Mononuclear cell (primary cell): ENCODE measurements around the gene ISG20L2. TPM values are rescaled to one million over a fixed set of nuclear protein-coding genes. Genes with fewer than 3 reads are reported as not detected.

ENCODE experiments used
- H3K27me3 ChIP-seq: 2 replicates; pipeline ENCODE4 v1.6.0; 2011; ENCODE audit warnings: low read length, control low read depth; ENCODE audit not compliant: insufficient read depth
- H3K4me1 ChIP-seq: 2 replicates; pipeline ENCODE4 v1.5.1; 2011; ENCODE audit warnings: mild to moderate bottlenecking, low read length, control low read depth; ENCODE audit not compliant: insufficient read depth
- H3K4me3 ChIP-seq: 2 replicates; pipeline ENCODE4 v1.5.1; 2011; ENCODE audit warnings: mild to moderate bottlenecking, low read length, moderate library complexity
- H3K9me3 ChIP-seq: 2 replicates; pipeline ENCODE4 v1.5.1; 2011; ENCODE audit warnings: low read depth, mild to moderate bottlenecking, control low read depth, low read length
- total RNA-seq: library from RNA; depleted of rRNA; stranded (reverse); fragments of >200 nt; gene quantifications from one replicate; pipeline ENCODE4 v1.2.3, GENCODE V29; 2012

Gene ISG20L2
- total RNA-seq, 1 donor, result 36.0 TPM

- peaks cover 28% of the 10 kb centered on the region for H3K4me1 ChIP-seq
- no peaks in the 10 kb centered on the region for H3K9me3 ChIP-seq
- H3K27me3 ChIP-seq, result peaks cover 33% of the 10 kb centered on the region
- no peak overlapping the region for H3K4me3 ChIP-seq
Observed at GRCh38 chr1:156708218-156708661, 20.3 kb downstream of the ISG20L2 start.

- H3K9me3 ChIP-seq, result no peaks in the 10 kb centered on the region
- H3K4me1 ChIP-seq, result peaks cover 28% of the 10 kb centered on the region
- H3K4me3 ChIP-seq, result no peak overlapping the region
- peaks cover 39% of the 10 kb centered on the region for H3K27me3 ChIP-seq
Observed at GRCh38 chr1:156707417-156708217, 20.9 kb downstream of the ISG20L2 start.

GRCh38 chr1:156706657-156707416 is 21.7 kb downstream of the ISG20L2 start:
- Histone ChIP-seq H3K4me3 (peak overlapping the region; percentile 33), H3K27me3 (peaks cover 39% of the 10 kb centered on the region), H3K9me3 (no peaks in the 10 kb centered on the region), H3K4me1 (peaks cover 28% of the 10 kb centered on the region)

- Histone ChIP-seq H3K4me1 (peaks cover 28% of the 10 kb centered on the region), H3K27me3 (peaks cover 42% of the 10 kb centered on the region), H3K4me3 (peak overlapping the region; percentile 33), H3K9me3 (no peaks in the 10 kb centered on the region)
Observed at GRCh38 chr1:156705918-156706656, 22.5 kb downstream of the ISG20L2 start.

- Histone ChIP-seq H3K27me3 (peaks cover 42% of the 10 kb centered on the region), H3K9me3 (no peaks in the 10 kb centered on the region), H3K4me3 (peak within 1 kb of the TSS; percentile 33), H3K4me1 (peaks cover 28% of the 10 kb centered on the region)
Observed at GRCh38 chr1:156705321-156705917, 23.1 kb downstream of the ISG20L2 start, which contains the start of gene CRABP2. CRABP2 (minus strand) TSS chr1:156705583; CDS start chr1:156705446, 137 bp downstream.

- Histone ChIP-seq H3K9me3 (no peaks in the 10 kb centered on the region), H3K4me3 (no peak overlapping the region), H3K27me3 (peaks cover 42% of the 10 kb centered on the region), H3K4me1 (peaks cover 28% of the 10 kb centered on the region)
Observed at GRCh38 chr1:156704930-156705320, 23.6 kb downstream of the ISG20L2 start.

GRCh38 chr1:156704166-156704711 is 24.3 kb downstream of the ISG20L2 start:
- Histone ChIP-seq H3K4me3 (no peak overlapping the region), H3K27me3 (peaks cover 42% of the 10 kb centered on the region), H3K9me3 (no peaks in the 10 kb centered on the region), H3K4me1 (peaks cover 28% of the 10 kb centered on the region)

GRCh38 chr1:156703741-156704140 is 24.8 kb downstream of the ISG20L2 start:
- H3K27me3 ChIP-seq, result peaks cover 42% of the 10 kb centered on the region
- peaks cover 28% of the 10 kb centered on the region for H3K4me1 ChIP-seq

GRCh38 chr1:156703336-156703735 is 25.2 kb downstream of the ISG20L2 start:
- no peaks in the 10 kb centered on the region for H3K9me3 ChIP-seq
- H3K4me1 ChIP-seq, result peaks cover 28% of the 10 kb centered on the region
- H3K27me3 ChIP-seq, result peaks cover 42% of the 10 kb centered on the region
- H3K4me3 ChIP-seq, result no peak overlapping the region

More at GRCh38 chr1:156703741-156704140, 24.8 kb downstream of the ISG20L2 start:
- H3K4me3 ChIP-seq, result no peak overlapping the region
- H3K9me3 ChIP-seq, result no peaks in the 10 kb centered on the region

GRCh38 chr1:156700736-156701531 is 27.6 kb downstream of the ISG20L2 start:
- Histone ChIP-seq H3K4me3 (no peak overlapping the region), H3K27me3 (peaks cover 36% of the 10 kb centered on the region), H3K4me1 (peaks cover 16% of the 10 kb centered on the region), H3K9me3 (no peaks in the 10 kb centered on the region)

GRCh38 chr1:156698995-156699394 is 29.6 kb downstream of the ISG20L2 start:
- no peak overlapping the region for H3K4me3 ChIP-seq
- peaks cover 20% of the 10 kb centered on the region for H3K27me3 ChIP-seq
- H3K4me1 ChIP-seq, result no peaks in the 10 kb centered on the region
- H3K9me3 ChIP-seq, result no peaks in the 10 kb centered on the region

- Histone ChIP-seq H3K9me3 (no peaks in the 10 kb centered on the region), H3K27me3 (peaks cover 11% of the 10 kb centered on the region), H3K4me3 (no peak overlapping the region), H3K4me1 (no peaks in the 10 kb centered on the region)
Observed at GRCh38 chr1:156697481-156697880, 31.1 kb downstream of the ISG20L2 start.

GRCh38 chr1:156696755-156697154 is 31.8 kb downstream of the ISG20L2 start:
- no peaks in the 10 kb centered on the region for H3K4me1 ChIP-seq
- no peak overlapping the region for H3K4me3 ChIP-seq
- no peaks in the 10 kb centered on the region for H3K9me3 ChIP-seq
- peaks cover 19% of the 10 kb centered on the region for H3K27me3 ChIP-seq

- H3K9me3 ChIP-seq, result no peaks in the 10 kb centered on the region
- no peak overlapping the region for H3K4me3 ChIP-seq
- H3K4me1 ChIP-seq, result no peaks in the 10 kb centered on the region
- peaks cover 36% of the 10 kb centered on the region for H3K27me3 ChIP-seq
Observed at GRCh38 chr1:156694690-156694962, 33.9 kb downstream of the ISG20L2 start.
